DMS79 treated with DMSO at 0.1 percent for 48 hours (cell line): ENCODE results near the gene SAMD4B.

ENCODE experiments used
- DNase-seq: peaks from one replicate; lab custom pipeline; 2025; lab: John Stamatoyannopoulos, UW

SAMD4B gene

GRCh38 chr19:39425744-39426143 is 83.5 kb downstream of the SAMD4B start:
- no peak for DNase-seq

GRCh38 chr19:39426170-39426569 is 83.9 kb downstream of the SAMD4B start:
- DNase-seq = no peak

- DNase-seq = no peak
Measured at GRCh38 chr19:39427707-39428106, 85.5 kb downstream of the SAMD4B start.

DNA sequence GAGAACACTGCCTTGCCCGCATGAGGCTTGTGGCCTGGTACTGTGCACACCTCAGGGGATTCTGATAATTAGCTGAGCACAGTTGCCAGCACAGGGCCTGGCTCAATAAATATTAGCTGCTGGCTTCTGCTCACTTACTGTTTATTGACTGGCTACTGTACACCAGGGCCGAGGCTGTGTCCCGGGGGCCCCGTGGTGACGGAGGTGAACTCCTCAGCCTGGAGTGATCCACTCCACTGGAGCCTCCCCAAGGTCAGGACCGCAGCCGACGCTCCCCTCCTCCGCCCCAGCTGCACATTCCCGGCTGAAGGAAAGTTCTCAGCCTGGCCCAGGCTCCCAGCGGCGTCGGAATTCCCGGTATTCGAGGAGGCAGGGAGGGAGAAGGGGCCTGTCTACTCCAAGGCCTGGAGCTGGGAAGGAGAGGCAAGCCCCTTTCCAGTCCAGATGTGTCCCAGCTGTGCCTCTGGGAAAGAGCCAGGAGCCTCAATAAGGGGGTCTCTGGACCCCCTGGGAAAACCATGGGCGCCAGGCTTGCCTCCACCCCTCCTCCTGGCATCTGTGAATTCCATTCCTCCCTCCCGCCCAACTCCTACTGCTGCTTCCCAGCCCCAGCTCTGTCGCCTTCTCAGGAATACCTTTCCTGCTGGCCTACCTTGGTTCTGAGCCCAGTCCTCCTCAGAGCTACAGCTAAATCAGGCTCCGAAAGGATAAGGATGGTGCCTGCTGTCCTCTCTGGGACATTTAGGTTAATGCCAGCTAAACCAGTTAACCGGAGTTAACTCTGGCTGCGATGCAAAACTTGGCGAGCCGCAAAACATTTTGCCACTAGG is 86.3 kb downstream of the SAMD4B start:
- DNase-seq = no peak

DNA sequence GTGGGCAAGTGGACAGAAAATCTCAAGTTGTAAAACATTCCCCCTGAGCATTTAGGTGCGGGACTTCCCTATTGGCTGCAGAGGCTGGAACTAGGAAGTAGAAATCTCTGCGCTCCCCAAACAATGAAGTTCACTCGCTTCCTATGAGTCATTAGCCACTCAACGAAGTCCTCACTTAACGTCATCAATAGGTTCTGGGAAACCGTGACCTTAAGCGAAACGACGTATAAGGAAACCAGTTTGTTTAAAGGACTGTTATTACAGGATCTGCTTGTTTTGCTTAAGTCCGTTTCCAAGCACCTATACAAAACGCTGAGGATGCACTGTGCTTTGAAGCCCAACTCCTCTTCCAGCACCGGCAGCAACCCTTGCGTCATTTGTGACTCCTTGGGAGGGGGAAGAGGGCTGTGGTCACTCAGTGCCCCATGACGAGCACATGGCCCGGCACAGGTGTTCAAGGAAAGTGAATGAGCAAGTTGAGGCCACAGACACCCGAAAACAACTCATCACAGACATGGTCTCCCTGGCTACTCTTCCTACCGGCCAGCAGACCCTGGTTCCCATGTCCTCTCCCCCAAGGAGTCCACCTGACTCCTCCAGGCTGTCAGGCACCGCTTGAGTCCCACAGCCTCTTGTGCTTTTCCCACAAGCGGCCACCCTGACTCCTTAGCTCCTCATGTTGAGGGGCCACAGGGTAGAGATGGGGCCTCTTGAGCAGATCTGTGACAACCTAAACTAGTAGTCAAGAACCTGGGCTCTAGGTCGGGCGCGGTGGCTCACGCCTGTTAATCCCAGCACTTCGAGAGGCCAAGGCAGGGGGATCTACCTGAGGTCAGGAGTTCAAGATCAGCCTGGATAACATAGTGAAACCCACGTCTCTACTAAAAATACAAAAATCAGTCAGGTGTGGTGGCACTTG is 88.7 kb downstream of the SAMD4B start:
- no peak for DNase-seq

DNA sequence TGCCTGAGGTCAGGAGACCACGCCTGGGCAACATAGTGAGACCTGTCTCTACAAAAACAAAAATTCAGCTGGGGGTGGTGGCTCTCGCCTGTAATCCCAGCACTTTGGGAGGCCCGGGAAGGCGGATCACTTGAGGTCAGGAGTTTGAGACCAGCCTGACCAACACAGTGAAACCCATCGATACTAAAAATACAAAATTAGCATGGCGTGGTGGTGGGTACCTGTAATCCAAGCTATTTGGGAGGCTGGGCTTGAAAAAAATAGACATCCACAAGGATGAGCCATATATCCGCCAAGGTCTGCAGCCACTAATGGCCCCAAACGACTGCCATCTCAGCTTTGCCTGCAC is 90.4 kb downstream of the SAMD4B start:
- DNase-seq = no peak

GRCh38 chr19:39433480-39434079 is 91.4 kb downstream of the SAMD4B start:
- DNase-seq = no peak

DNA sequence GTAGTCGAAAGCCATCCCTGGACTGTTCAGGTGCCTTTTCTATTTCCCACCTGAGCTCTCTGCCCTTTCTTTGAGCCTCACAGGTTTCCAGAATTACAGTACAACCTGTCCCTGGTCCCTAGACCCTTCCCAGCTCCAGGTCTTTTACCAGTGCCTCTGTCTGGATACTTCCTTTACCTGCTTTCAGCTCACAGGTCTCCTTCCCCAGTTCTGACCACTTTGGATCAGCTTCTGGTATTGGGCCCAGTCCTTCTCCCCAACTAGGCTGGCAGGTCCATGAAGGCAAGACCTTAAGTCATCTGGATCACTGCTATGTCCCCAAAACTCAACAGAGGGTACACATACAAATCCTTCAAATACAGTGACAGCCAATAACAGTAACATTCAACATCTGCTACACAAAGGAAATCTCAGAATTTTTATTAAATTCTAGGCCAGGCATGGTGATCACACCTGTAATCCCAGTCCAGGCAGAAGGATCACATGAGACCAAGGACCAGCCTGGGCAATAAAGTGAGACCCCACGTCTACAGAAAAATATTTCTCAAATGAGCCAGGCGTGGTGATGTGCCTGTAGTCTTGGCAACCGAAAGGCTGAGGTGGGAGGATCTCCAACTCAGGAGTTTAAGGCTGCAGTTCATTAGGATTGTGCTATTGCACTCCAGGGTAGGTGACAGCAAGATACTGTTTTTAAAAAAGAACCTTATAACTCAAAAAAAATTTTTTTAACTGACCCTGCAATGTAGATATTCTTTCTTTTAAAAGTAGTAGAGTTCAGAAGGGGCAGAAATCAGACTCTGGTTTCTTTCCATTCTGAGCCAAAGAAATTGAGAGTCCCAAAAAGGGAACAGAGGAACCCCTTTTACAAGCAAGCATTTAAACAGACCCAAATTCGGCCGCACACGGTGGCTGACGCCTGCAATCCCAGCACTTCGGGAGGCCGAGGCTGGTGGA is 92.2 kb downstream of the SAMD4B start:
- DNase-seq = no peak
